ENCODE measurements around the gene APCDD1L. TPM values are rescaled to one million over a fixed set of nuclear protein-coding genes. Genes with fewer than 3 reads are reported as not detected.
A peak's percentile ranks its signal among the peaks of the same experiment; 100 is the strongest.

The APCDD1L gene
- polyA plus RNA-seq, 1 of the 3 experiments (the other 2 are of a cell fraction): 0.99 TPM

DNA sequence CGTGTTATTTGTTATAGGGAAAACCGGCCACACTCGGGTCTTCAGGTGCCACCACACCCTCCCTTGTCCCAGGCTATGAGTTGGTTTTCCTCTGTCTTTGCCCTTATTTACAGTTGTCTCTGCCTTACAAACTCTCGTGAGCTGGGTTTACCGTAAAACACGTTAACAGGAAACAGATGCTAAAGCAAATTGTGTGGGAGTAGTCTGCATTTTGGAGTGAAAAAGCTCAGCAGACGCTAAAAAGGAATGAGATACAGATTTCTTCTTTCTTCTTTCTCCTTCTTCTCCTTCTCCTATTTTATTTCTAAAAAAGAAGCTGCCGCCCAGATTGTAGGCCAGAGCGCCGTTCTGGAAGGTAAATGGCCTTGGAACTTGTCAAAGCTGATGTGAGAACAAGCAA lies 51.9 kb downstream of the APCDD1L start:
- H3K27me3 ChIP-seq (ENCODE audit: insufficient read depth): no peaks in the 10 kb centered on the region
- ChIA-PET CTCF (interaction anchor here (0.9 to 1.6 kb wide), 4 partner anchors 10 to 227 kb away, joined by 3 to 6 read pairs (median 3); partner anchors contain the start of gene STX16), POLR2A (no interaction called here)
- H3K79me2 ChIP-seq (ENCODE audit: insufficient read depth): no peaks in the 10 kb centered on the region
- no peaks in the 10 kb centered on the region for H3K9me3 ChIP-seq
- TF ChIP-seq FOSL2 (IDR thresholded peaks at IDR 0.05; ENCODE audit: borderline replicate concordance, low read depth) (no peak), FOXJ3 (CRISPR knock-in tag; IDR thresholded peaks at IDR 0.05) (no peak), EP300 (IDR thresholded peaks at IDR 0.05; ENCODE audit: borderline replicate concordance in 1 of 2, low read depth in 1 of 2, low read length in 1 of 2) (no peak), POLR2AphosphoS5 (IDR thresholded peaks at IDR 0.05; ENCODE audit: low read depth, low read length) (no peak), CHD2 (IDR thresholded peaks at IDR 0.05; ENCODE audit: low read length, partially characterized antibody) (no peak), FOXM1 (IDR thresholded peaks at IDR 0.05; ENCODE audit: low read depth) (no peak), RAD21 (IDR thresholded peaks at IDR 0.05; ENCODE audit: low read length) (no peak), GABPA (IDR thresholded peaks at IDR 0.05; ENCODE audit: low read depth) (no peak), RXRA (IDR thresholded peaks at IDR 0.05; ENCODE audit: borderline replicate concordance, low read depth) (no peak), RFX5 (IDR thresholded peaks at IDR 0.05; ENCODE audit: low read length) (no peak), MEF2A (IDR thresholded peaks at IDR 0.05; ENCODE audit: borderline replicate concordance, low read depth) (no peak), TCF12 (IDR thresholded peaks at IDR 0.05) (no peak), ELF1 (IDR thresholded peaks at IDR 0.05) (no peak)
- peaks cover 10% of the 10 kb centered on the region for H3F3A ChIP-seq (replicated peaks; ENCODE audit: insufficient read depth)
- H3K4me2 ChIP-seq: no peak overlapping the region
- no peak overlapping the region for H3K9ac ChIP-seq
- H3K27ac ChIP-seq (ENCODE audit: low read depth in 2 of 2, low read length in 1 of 2): no peak overlapping the region
- no peaks in the 10 kb centered on the region for H4K20me1 ChIP-seq (ENCODE audit: insufficient read depth)
- 93% methylated on average over 10 of the region's 10 CpGs for WGBS (ENCODE audit: low lambda C conversion rate)
- no peaks in the 10 kb centered on the region for H3K9me2 ChIP-seq
- no peaks in the 10 kb centered on the region for H3K36me3 ChIP-seq (replicated peaks in 1 of 2; ENCODE audit: control insufficient read depth in 1 of 2, insufficient read depth in 2 of 2, low read length in 1 of 2)
- H2AFZ ChIP-seq (ENCODE audit: low read depth): no peak overlapping the region
- H3K4me3 ChIP-seq (ENCODE audit: low read depth in 2 of 2, low read length in 1 of 2): no peak overlapping the region
- H3K4me1 ChIP-seq (ENCODE audit: control insufficient read depth in 1 of 2, insufficient read depth in 2 of 2, low read depth in 1 of 2, low read length in 1 of 2): peaks cover 8 to 23% of the 10 kb centered on the region in 2 experiments; a peak in 3 of 4 replicates
- DNase-seq: no peak

DNA sequence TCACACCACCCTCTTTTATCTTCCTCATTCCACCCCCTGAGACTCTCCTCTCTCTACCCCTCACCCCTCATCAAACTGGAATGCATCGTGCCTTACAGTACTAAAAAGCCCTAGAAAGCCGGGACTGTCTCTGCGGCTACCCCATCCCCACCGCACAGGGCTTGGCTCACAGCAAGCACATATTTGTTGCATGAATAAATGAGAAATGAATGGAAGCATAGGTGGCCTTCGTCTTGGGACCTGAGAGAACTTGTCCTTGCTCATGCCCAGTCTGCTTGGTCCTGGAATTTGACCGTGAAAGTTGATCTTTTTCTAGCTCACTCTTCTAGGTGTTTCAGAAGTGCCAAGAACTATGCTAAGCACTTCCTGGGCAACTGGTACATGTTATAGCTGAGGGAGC lies 53.3 kb downstream of the APCDD1L start:
- Histone ChIP-seq H3K27ac (ENCODE audit: low read depth in 2 of 2, low read length in 1 of 2) (no peak overlapping the region), H2AFZ (ENCODE audit: low read depth) (no peak overlapping the region), H3K9me3 (no peaks in the 10 kb centered on the region), H3K9ac (no peak overlapping the region), H3K4me1 (ENCODE audit: control insufficient read depth in 1 of 2, insufficient read depth in 2 of 2, low read depth in 1 of 2, low read length in 1 of 2) (peaks cover 20 to 27% of the 10 kb centered on the region in 2 experiments; a peak in 3 of 4 replicates), H3K36me3 (replicated peaks in 1 of 2; ENCODE audit: control insufficient read depth in 1 of 2, insufficient read depth in 2 of 2, low read length in 1 of 2) (no peaks in the 10 kb centered on the region), H3K27me3 (ENCODE audit: insufficient read depth) (no peaks in the 10 kb centered on the region), H3K4me3 (ENCODE audit: low read depth in 2 of 2, low read length in 1 of 2) (no peak overlapping the region), H3K9me2 (no peaks in the 10 kb centered on the region), H4K20me1 (ENCODE audit: insufficient read depth) (no peaks in the 10 kb centered on the region), H3K79me2 (ENCODE audit: insufficient read depth) (no peaks in the 10 kb centered on the region), H3F3A (replicated peaks; ENCODE audit: insufficient read depth) (peaks cover 15% of the 10 kb centered on the region), H3K4me2 (no peak overlapping the region)
- WGBS (ENCODE audit: low lambda C conversion rate): 79% methylated on average over 6 of the region's 6 CpGs
- no peak for TF ChIP-seq RXRA (IDR thresholded peaks at IDR 0.05; ENCODE audit: borderline replicate concordance, low read depth)
- TF ChIP-seq GATA2 (CRISPR knock-in tag; IDR thresholded peaks at IDR 0.05): no peak
- 0 out of 2 replicates have a peak, but pooled peaks have one; percentile 21 for TF ChIP-seq NFIC (IDR thresholded peaks at IDR 0.05; ENCODE audit: borderline replicate concordance)
- CTCF ChIA-PET: interaction anchor here (0.9 to 2.6 kb wide), 3 partner anchors 10 to 189 kb away, joined by 3 to 9 read pairs (median 5); partner anchors contain the start of gene STX16
- POLR2A ChIA-PET: no interaction called here
- DNase-seq: no peak

DNA sequence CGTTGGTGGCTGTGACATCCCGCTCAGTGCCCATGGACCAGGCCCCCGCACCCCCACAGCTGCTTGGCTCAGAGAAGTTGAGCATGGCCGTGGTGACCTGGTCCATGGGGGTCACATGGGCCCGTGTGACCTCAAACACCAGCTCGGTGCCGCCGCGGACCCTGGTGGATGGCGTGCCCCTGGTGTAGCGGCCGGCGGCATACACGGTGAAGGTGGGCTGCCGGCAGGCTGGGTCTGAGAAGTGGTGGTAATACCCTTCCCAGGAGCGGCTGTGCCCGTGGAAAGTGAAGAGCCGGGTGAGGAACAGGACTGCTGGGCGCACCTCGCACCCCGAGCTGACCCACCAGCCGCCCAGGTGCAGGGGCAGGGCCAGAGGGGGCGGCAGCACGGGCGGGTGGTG lies 54.1 kb downstream of the APCDD1L start:
- no peaks in the 10 kb centered on the region for H3K36me3 ChIP-seq (replicated peaks in 1 of 2; ENCODE audit: control insufficient read depth in 1 of 2, insufficient read depth in 2 of 2, low read length in 1 of 2)
- no peaks in the 10 kb centered on the region for H3K9me3 ChIP-seq
- DNase-seq: no peak
- peaks cover 23 to 33% of the 10 kb centered on the region in 2 experiments; a peak in 3 of 4 replicates for H3K4me1 ChIP-seq (ENCODE audit: control insufficient read depth in 1 of 2, insufficient read depth in 2 of 2, low read depth in 1 of 2, low read length in 1 of 2)
- no peaks in the 10 kb centered on the region for H3K27me3 ChIP-seq (ENCODE audit: insufficient read depth)
- TF ChIP-seq NRF1 (IDR thresholded peaks at IDR 0.05; ENCODE audit: low read depth, low read length) (no peak), EP300 (IDR thresholded peaks at IDR 0.05; ENCODE audit: borderline replicate concordance in 1 of 2, low read depth in 1 of 2, low read length in 1 of 2) (no peak)
- H4K20me1 ChIP-seq (ENCODE audit: insufficient read depth): no peaks in the 10 kb centered on the region
- H3K9ac ChIP-seq: no peak overlapping the region
- POLR2A ChIA-PET: no interaction called here
- H2AFZ ChIP-seq (ENCODE audit: low read depth): no peak overlapping the region
- H3K9me2 ChIP-seq: no peaks in the 10 kb centered on the region
- CTCF ChIA-PET: interaction anchor here (1.3 to 4.3 kb wide), 3 partner anchors 11 to 190 kb away, joined by 5 to 24 read pairs (median 9); partner anchors contain the start of gene STX16
- peaks cover 19% of the 10 kb centered on the region for H3F3A ChIP-seq (replicated peaks; ENCODE audit: insufficient read depth)
- H3K4me2 ChIP-seq: no peak overlapping the region
- no peaks in the 10 kb centered on the region for H3K79me2 ChIP-seq (ENCODE audit: insufficient read depth)
- no peak overlapping the region for H3K4me3 ChIP-seq (ENCODE audit: low read depth in 2 of 2, low read length in 1 of 2)
- H3K27ac ChIP-seq (ENCODE audit: low read depth in 2 of 2, low read length in 1 of 2): no peak overlapping the region
- 99% methylated on average over 21 of the region's 25 CpGs for WGBS (ENCODE audit: low lambda C conversion rate)
